HG02610 (cell line): ENCODE measurements around the gene GRIK4.

Experiments used
- ATAC-seq: cut with Tn5 transposase; IDR thresholded peaks from one replicate; pipeline ENCODE4 v1.9.1; 2021; ENCODE audit warnings: mild to moderate bottlenecking, moderate library complexity; ENCODE audit not compliant: unreplicated experiment

GRIK4 gene

DNA sequence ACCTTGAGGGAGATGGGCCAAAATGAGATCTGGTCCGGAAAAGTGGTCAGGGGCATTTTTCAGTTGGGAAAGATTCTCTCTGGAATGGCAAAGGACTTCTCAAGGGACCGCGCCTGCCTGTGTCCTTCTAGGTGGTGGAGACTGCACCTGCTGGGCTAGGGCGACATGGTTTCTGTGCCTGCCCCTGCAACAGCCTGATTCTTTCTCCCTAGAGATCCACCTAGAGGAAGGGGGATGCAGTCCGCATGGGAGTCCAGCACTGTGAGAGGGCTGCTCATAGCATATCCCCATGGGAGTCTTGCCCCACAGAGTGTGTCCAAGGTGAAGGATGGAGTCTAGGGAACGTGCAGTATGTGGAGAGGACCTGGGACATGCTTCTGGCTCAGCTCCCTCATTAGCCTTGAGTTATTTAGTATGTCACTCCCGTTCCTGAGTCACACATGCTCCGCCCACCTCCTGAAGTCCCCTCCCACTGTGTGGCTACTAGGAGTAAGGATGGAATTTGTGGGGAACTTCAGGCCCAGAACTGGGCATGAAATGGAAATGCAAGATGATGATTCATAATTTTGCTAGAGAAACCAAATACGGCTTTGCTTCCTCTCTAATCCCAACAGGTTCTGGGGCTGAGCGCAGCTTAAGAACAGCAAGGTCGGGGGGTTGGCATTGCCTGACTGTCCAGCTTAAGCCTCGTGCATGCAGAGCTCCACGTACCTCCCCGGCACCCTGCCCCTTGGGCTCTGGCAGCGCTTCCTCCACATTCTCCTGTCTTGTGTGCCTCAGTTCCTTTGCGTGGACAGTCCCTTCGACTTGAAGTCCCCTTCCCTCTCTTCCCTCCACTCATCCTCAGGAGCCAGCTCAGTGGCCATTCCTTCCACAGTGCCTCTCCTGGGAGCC is 35.0 kb downstream of the GRIK4 start:
- no peak for ATAC-seq

DNA sequence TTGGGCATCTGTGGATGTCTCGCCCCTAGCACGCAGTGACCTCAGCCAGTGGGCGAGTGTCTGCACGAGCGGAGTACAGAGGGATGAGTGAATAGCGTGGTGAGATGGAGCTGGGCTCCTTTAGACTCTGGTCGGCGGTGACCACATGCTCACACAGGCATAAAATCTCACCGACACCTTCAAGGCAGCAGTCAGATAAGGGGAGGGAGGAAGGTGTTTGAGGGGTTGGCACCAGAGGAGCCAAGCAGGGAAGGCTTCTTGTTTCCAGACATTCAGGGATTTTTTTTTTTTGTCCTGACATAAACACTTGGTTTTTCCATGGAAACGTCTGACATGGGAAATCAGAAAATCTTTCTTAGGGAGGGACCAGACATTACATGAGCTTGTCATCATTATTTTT is 35.8 kb downstream of the GRIK4 start:
- no peak for ATAC-seq

DNA sequence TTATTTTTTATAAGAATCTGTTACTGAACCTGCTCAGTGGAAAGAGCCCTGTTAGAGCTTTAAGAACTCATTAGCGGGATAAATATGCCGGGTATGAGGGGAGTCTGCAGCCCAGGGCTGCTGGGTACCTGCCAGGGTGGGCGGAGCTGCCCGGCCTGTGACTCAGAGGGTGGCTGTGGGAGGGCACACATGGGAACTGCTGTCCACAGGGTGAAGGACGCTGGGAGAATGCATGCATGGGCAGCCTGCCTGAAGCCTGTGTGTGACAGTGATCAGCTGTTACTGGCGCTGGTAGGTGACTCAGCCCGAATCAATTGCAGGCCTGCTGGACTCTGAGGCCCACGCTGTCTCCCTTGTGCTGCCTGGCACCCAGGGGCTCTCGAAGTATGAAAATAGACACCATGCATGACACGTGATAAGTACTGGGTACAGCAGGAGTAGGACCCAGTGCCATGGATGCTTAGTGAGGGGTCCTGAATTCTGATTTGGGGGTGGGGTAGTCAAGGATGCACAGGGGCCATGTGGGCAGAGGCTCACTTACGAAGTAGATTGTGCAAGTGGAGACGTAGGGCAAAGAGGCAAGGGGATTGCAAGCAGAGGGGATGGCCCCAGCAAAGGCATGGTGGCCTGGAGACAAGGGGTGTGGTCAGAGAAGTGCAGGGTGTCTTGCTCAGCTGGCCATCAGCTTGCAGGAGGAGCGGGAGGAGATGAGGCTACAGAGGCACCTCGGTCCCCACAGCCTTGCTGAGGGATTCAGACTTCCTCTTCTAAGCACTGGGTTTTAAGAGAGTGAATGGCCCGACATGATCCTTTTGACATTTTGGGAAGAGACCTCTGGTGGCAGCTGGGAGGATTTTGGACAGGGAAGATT is 36.5 kb downstream of the GRIK4 start:
- no peak for ATAC-seq

DNA sequence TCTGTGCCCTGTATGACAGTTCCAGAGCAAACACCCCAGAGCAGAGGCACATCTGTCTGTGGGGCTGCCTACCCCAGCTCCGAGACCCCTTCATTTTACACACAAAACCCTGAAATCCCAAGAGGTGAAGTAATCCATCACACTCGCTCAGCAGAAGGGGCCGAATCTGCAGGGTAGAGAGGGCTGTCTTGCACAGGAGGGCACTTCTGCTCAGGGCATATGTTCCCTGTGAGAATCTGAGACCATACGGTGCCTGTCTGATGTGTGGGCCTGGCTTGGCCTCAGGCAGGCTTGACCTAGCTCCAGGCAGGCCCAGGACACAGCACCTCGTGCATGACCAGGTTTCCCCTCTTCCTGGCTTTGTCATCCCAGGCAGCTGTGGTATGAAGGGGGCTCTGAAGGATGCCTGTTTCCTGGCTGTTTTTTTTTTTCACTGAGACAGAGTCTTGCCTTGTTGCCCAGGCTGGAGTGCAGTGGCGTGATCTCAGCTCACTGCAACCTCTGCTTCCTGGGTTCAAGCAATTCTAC is 37.2 kb downstream of the GRIK4 start:
- ATAC-seq = no peak

DNA sequence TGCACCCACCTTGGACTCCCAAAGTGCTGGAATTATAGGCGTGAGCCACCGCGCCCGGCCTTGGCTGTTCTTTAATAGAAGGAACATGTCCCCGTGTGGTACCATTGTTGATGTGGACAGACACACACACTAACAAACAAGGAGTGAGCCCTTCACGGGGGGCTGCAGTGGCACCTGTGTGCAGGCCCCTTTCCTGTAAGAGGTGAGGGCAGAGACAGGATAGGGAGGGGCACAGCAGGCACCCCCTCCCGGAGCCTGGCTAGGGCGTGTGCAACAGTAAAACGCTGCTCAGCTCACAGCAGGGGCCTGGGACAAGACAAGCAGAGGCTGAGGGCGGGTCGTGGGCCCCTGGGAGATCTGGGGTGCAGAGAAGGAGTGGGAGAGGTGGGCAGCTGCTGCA is 37.8 kb downstream of the GRIK4 start:
- no peak for ATAC-seq

DNA sequence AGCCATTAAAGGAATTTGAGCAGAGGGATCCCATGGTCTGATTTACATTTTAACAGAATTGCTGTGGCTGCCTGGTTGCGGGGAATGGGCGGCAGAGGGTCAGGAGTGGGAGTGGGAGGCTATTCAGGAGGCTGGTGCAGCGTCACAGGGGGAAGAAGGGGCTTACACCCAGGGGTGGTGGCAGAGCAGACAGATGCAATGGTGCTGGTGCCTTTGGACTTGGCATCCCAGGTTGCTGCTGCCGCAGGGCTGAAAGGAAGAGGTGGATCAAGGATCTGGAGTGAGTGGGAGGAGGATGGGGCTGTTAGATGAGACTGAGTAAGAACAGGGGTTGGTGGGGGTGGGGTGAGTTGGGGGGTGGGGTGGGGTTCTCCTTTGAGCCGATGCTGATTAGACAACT is 38.5 kb downstream of the GRIK4 start:
- ATAC-seq = no peak

DNA sequence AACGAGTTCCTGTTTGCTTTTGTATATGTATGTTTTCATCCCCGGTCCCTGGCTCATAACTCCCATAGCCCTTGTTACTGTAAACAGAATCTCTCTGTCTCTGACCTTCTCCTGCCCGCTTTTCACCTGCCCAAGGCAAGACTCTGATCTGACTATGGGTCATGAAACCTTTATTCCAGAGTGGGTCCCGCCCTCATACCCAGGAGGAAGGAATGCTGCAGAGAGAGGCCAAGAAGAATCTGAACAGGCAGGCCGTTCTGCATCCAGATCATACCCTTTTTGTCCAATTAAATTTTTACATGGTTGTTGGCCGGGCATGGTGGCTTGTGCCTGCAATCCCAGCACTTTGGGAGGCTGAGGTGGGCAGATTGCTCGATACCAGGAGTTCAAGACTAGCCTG is 39.6 kb downstream of the GRIK4 start:
- ATAC-seq = no peak

DNA sequence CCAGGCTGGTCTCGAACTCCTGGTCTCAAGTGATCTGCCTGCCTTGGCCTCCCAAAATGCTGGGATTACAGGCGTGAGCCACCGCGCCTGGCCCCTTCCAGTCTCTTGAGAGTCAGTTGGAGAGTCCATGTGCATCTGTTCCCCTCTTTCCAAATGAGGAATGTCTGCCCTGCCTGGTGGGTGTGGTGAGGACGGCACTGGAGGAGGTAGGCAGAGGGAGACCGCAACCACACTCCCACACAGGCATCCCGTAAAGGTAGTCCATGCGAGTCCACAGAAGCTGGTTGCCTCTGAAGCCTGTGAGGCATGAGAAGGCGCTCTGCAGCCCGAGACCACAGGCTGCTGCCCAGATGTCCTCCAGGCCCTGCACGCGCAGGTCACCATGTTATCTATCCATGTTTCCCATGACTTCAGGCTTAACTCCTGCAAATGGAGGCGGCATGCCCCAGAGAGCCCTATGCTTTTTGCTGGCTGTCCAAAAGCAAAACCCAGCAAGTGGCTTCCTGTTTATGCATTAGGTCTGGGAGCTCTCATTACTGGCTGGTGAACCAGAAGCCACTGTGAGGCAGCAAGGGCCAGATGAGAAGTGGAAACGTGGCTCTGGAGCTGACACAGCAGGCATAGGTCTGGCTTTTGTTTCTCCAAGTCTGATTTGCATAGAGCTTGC is 43.4 kb downstream of the GRIK4 start:
- no peak for ATAC-seq

DNA sequence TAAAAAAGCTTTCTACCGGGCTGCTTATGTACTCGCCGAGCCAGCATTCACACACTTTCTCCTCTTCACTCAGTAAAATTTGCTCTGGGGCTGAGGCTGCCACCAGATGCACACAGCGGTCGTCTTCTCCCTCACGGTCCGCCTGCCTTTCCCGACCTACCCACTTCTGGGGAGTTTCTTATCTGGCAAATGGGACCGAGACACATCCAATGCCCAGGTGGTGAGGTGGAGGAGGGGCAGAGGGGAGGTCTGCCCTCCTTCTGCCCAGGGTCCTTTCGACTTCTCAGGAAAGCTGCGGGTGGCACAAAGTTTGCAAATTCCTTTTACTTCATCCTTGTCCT is 43.9 kb downstream of the GRIK4 start:
- ATAC-seq = no peak

DNA sequence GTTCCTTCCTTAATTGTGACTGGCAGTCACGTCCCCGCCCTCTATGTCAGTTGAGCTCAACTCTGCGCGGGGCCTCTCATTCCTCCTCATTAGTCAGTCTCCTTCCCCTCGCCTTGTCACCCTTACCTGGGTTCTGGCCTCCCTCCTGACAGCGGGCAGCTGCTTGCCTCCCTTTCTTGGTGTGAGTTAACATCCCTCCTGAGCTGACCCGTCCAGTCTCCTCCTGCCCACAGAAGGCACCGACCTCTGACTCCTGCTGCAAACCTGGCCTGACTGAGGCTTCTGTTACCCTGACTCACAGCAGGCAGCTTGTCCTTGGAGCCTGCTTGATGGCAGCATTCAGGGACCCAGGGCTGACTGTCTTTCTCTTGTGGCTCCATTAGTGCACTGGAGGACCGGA is 45.2 kb downstream of the GRIK4 start:
- no peak for ATAC-seq

DNA sequence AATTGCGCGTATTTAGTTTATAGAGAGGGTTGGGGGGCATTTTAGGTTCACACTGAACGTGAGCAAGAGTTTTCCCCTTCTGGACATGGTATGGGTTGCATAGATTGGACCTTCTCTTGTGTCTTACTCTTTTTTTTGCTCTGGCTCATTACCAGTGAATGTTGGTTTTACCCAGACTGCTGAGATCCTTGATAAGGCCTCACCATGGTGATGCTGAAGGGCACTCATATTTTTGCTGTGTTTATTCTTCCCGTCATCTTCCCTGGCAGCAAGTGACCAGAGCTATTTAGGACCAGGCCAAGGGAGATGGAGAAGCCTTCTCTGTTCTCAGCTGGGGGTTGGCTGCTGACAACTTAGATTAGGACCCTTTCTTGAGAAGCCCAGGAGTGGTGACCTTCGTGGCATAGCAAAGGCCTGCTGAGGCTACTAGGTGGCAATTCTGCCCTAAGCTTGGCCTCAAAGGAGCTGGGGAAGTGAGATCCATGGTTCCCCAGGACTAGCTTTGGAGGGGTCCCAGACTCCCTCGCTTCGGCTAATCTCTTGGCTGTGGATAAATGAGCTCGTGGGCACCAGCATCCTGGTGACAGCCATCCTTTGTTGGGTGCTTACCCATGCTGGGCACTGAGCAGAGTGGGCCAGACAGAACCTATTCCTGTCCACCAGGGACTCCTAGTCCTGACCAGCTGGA is 47.3 kb downstream of the GRIK4 start:
- ATAC-seq = no peak

DNA sequence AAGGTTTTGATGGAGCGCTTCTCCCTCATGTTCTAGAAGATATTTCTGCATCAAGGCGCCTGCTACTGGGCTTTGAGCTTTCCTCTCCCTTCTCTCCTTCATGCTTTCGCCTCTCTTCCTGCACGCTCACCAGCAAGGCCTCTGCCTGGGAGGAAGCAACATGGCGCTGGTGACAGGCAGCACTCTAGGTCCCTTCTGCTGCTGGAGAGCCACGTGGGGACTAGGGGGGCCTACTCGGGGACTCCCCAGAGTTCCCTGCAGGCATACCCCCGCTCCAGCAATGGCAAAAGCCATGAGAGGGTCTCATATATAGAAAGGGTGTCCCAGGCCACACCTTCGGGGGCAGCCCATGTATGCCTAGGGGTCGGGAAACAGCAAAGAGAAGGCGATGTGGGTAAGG is 49.7 kb downstream of the GRIK4 start:
- no peak for ATAC-seq

DNA sequence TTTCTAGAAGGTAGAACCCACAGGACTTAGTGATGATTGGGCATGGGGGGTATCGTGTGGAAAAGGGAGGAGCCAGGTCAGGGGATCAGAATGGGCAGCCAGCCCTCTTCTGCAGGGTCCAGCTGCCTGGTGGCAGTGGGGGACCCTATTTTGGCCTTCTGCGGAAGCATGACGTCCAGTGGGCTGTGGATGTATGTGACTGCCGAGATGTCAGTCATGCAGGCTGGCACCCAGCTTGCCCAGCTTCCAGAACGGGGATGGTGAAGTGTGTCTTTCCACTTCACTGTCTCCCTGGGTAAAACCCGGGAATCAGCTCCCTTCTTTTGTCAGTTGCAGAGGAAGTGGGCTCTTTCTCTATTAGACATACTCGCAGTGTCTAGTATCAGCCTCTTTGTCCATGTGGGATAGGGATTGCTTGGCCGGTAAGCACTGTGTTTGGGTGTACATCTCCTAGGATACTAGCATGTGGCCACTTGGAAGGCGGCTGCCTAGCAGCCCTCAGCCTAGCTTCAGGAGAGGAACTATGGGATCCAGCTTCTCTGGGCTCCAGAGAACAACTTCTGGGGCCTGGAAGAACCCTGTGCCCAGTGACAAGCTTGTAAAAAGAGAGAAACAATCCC is 51.4 kb downstream of the GRIK4 start:
- no peak for ATAC-seq

DNA sequence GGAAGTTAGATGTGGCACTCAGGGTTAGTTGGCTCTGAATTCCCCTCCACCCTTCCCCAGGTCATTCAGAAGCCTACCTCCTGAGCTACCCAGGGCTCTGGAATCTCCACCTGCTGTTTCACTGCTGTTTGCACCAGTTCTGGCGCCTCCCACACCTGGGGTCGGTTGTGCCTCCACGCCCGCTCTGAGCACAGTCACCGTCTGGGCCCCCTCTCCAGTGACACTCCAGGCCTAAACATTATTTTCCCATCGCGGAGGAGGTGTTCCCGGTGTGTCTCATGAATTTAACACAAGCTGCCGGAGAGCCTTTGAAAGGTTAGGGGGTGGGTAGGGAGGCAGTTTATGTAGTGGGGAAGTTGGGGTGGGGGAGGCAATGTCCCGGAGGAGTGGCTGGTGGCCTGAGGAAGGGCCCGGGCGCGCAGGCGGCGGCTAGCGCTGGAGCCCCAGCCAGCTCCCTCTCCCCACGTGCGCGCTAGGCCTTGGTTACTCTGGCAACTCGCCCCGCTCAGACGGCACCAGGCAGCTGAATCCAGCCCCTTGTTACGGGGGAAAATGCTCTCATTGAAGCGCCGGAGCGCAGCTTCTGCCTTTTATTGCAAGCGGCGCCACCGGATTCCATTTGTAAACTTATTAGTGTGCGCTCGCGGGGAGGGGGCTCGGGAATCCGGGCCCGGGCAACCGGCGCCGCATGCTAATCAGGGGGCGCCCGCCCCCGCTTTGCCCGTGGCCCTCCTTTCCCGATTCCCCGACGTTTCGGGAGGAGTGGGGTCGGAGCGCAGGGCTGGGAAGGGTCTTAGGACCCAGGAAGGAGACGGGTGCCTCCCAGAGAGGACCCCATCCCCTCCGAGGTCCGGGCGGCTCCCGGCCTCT is 52.4 kb downstream of the GRIK4 start:
- ATAC-seq = no peak

DNA sequence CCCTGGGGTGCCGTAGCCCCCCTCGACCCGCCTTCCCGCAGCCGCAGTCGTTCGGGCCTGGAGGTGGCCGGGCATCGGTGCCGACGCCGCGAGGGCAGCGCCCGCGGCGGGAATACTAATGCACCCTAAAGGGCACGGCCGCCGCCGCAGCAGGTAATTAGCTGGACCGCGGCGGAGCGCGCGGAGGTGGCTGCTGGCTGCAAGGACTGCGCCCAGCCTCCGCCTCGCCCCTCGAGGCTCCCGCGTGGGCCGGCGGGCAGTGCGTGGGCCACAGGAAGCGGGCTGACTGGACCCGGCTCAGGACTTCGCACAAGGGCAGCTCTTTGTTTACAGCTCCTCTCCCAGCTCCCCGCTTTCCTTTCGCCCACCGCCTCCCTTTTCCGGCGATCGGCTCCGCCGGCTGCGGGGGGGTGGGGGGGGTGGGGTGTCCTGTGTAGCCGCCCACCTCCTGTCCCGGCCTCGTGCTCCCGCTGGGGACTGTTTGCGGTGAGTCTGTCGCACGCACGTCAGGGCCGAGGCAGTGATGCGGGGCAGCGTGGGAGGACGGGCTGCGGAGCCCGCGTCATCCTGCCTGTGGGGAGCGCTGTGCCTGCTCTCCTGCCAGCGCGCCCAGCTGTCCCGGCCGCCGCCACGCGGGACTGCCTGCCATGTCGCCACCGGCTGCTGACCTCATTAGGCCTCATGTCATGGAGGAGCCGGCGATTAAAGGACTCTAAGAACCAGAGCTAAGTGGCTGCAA is 53.2 kb downstream of the GRIK4 start:
- ATAC-seq = peak; percentile 75

DNA sequence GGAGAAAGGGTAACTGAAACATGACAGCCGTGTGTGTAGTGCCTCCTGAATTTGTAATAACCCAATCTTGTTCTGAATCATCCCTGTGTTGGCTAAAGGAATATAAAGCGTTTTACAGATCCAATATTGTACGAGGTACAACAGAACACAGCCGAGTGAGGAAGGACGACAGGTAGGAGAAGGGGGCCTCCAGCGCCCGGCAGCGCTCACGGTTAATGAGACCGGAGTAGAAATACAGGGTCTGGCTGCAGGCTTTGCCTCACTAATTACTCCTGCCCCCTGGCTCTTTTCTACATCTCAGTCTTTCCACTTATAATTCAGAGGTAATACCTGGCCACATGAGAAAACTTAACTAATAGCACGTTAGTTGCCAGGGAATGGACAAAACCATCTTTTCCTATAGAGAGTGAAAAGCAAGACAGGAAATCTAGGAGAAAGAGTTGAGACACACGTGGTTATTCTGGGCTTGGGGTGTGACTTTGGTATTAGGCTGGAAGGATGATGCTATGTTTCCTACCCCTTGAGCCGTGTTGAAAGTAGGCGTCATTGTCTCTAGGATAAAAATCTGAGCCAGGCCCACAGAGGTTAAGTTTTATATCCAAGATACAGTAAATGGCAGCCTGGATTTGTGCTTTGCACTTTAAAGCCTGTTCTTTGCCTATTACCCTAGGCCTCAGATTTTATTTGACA is 54.1 kb downstream of the GRIK4 start:
- peak; percentile 12 for ATAC-seq

DNA sequence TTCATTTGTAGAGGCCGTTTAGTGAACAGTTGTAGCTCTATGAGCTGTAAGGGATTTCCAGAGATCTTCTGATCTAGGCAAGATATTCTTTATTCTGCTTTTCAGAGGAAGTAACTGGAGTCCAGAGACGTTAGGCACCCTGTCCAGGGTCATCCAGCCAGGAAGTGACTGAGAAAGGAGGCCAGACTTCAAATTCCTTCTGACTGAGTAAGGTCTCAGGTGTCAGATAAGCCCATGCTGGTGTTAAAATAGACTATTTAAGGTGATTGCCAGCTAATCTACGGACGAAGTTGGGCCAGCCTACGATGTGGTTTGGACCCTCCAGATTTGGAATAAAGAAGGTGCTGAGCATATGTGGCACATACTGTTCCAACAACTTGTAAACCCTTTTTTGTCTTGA is 54.6 kb downstream of the GRIK4 start:
- ATAC-seq = no peak
